ENCODE measurements around the gene IRX4. TPM values are rescaled to one million over a fixed set of nuclear protein-coding genes. Genes with fewer than 3 reads are reported as not detected.

The IRX4 gene
- total RNA-seq, 1 donor = not detected

- TF ChIP-seq CTCF (IDR thresholded peaks at IDR 0.05; ENCODE audit: insufficient read depth, low read length) = no peak
- H3K4me3 ChIP-seq (ENCODE audit: low read depth, low read length) = no peak overlapping the region
- no peak for DNase-seq (ENCODE audit: low read depth)
Observed at GRCh38 chr5:1919750-1920149, 37.0 kb upstream of the IRX4 start.

DNA sequence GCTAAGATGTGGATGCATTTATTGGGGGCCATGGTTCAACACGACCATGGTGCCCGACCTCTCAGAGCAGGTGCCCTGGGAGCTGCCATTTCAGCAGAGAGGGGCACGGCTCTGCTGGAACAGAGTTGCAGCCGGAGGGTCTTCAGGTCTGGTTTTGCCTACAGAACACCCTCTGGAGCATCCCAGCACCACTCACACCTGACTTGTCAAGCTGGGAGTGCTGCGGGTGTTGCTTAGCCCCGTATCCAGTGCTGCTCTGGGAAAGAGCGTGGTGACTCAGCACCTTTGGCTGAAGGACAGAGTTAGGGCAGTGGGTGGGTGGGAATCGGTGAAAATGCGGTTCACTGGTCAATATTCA, 36.5 kb upstream of the IRX4 start:
- no peak for TF ChIP-seq CTCF (IDR thresholded peaks at IDR 0.05; ENCODE audit: insufficient read depth, low read length)
- no peak overlapping the region for H3K4me3 ChIP-seq (ENCODE audit: low read depth, low read length)
- no peak for DNase-seq (ENCODE audit: low read depth)

GRCh38 chr5:1918488-1919208, 35.9 kb upstream of the IRX4 start:
- no peak for TF ChIP-seq CTCF (IDR thresholded peaks at IDR 0.05; ENCODE audit: insufficient read depth, low read length)
- DNase-seq (ENCODE audit: low read depth) = no peak
- H3K4me3 ChIP-seq (ENCODE audit: low read depth, low read length) = no peak overlapping the region

DNA sequence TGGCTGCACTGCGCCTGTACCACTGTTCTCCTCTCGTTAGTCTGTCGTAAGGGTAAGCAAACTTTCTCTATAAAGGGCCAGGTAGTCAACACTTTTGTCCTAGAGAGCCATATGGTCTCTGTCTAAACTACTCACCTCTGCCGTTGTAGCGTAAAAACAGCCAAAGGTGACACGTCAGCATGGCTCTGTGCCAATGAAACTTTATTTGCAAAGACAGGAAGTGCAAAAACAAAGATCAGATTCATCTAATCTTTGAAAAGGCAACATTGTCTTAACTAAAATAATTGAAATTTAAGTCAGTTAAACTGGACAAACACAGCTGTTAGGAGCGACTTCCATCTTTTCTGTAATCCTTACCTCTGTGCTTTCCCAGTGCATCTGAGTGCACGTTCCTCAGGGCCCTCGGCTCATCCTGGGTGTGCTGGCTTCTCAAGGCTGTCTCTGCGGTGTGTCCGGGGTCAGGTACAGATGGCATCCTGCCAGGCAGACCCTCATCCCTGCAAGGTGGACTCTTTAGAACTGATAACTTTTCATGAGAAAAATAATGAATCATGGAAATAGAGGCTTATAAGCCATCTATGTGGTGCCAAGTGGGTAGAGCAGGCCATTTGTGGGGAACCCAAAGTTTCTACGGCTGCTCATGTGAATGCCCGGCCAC, 35.2 kb upstream of the IRX4 start:
- TF ChIP-seq CTCF (IDR thresholded peaks at IDR 0.05; ENCODE audit: insufficient read depth, low read length) = no peak
- no peak for DNase-seq (ENCODE audit: low read depth)
- H3K4me3 ChIP-seq (ENCODE audit: low read depth, low read length) = no peak overlapping the region

- TF ChIP-seq CTCF (IDR thresholded peaks at IDR 0.05; ENCODE audit: insufficient read depth, low read length) = no peak
- DNase-seq (ENCODE audit: low read depth) = no peak
- no peak overlapping the region for H3K4me3 ChIP-seq (ENCODE audit: low read depth, low read length)
Observed at GRCh38 chr5:1916041-1917001, 33.6 kb upstream of the IRX4 start.

DNA sequence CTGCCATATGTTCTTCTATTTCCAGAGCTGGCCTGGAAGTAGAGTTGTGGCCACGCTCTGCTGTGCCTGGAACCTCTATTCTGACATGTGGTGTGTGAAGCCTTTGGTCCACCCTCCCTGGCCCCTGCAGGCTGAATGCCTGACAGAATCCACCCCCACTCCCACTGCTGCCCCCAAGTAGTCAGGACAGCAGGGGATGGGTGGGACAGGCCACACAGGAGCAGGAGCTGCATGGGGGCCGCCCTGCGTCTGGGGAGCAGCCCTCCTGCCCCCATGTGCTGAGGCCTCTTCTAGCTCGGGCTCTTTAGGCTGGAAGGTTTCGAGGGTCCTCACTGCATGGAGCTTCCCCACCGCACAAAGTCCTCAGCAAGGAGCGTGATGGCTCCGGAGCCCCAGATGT, 32.6 kb upstream of the IRX4 start:
- TF ChIP-seq CTCF (IDR thresholded peaks at IDR 0.05; ENCODE audit: insufficient read depth, low read length) = no peak
- DNase-seq (ENCODE audit: low read depth) = no peak
- no peak overlapping the region for H3K4me3 ChIP-seq (ENCODE audit: low read depth, low read length)
